GM12878 (cell line): ENCODE results near the gene ETDC. TPM values are rescaled to one million over a fixed set of nuclear protein-coding genes. Genes with fewer than 3 reads are reported as not detected.

Experiments used
- ATAC-seq: fragments of 200-7000 bp; cut with Tn5 transposase; 3 replicates; pipeline ENCODE4 v1.9.1; 2020; ENCODE audit warnings: mild to moderate bottlenecking, moderate library complexity
- BruUV-seq: library from RNA; stranded (reverse); fragments of 400-500 nt; replicated peaks from 2 replicates; lab custom pipeline; 2021; lab: Mats Ljungman, UMichigan
- CTCF ChIA-PET: fragments of 300-600 bp; sonication (Branson Sonifier 250); formaldehyde crosslinking; extraction: SDS; loops from one replicate; lab custom pipeline; 2021; ENCODE audit warnings: inconsistent platforms; lab: Yijun Ruan, JAX
- POLR2A ChIA-PET: fragments of 350-600 bp; formaldehyde crosslinking; extraction: SDS; loops from one replicate; lab custom pipeline; 2021; ENCODE audit warnings: inconsistent platforms; lab: Charles Lee
- RAD21 ChIA-PET: fragments of 300-600 bp; sonication (Branson Sonifier 250); formaldehyde crosslinking; loops from one replicate; lab custom pipeline; 2023; ENCODE audit warnings: antibody characterized with exemption; ENCODE audit not compliant: unreplicated experiment; lab: Charles Lee
- SMC1A ChIA-PET: fragments of 300-600 bp; sonication (Branson Sonifier 250); formaldehyde crosslinking; loops from one replicate; lab custom pipeline; 2023; ENCODE audit not compliant: unreplicated experiment, uncharacterized antibody; lab: Charles Lee
- DNase-seq: peaks from one replicate; pipeline ENCODE4 v3.0.0-alpha.2; 2011; ENCODE audit warnings: low read depth, low spot score
- FAIRE-seq: peaks from 3 replicates; lab custom pipeline; 2011; peaks lifted over from hg19 to GRCh38; lab: Jason Lieb, UNC
- H2AFZ ChIP-seq: 2 replicates; pipeline ENCODE4 v1.6.0; 2011; ENCODE audit warnings: low read depth, low read length, control low read depth; ENCODE audit not compliant: control insufficient read depth
- H3K27ac ChIP-seq: 2 replicates; pipeline ENCODE4 v1.5.1; 2011; ENCODE audit warnings: control low read depth; ENCODE audit not compliant: control insufficient read depth, insufficient read depth
- H3K27me3 ChIP-seq, 2 experiments: replicated peaks in 1 of 2; 2 replicates each; pipeline versions ENCODE4 v1.6.0 to v1.6.1; 2011; ENCODE audit warnings: low read length in 1 of 2; ENCODE audit not compliant: control insufficient read depth in 2 of 2, insufficient read depth in 2 of 2
- H3K36me3 ChIP-seq, 2 experiments: 2 replicates each; pipeline ENCODE4 v1.5.1; 2011; ENCODE audit warnings: low read length in 1 of 2; ENCODE audit not compliant: control insufficient read depth in 2 of 2, insufficient read depth in 2 of 2
- H3K4me1 ChIP-seq: 2 replicates; pipeline ENCODE4 v1.6.1; 2011; ENCODE audit warnings: mild to moderate bottlenecking, low read length, moderate library complexity, mixed read lengths; ENCODE audit not compliant: control insufficient read depth, insufficient read depth
- H3K4me2 ChIP-seq: 2 replicates; pipeline ENCODE4 v1.6.0; 2011; ENCODE audit warnings: control low read depth; ENCODE audit not compliant: control insufficient read depth, insufficient read depth
- H3K4me3 ChIP-seq: fragments of 200-600 bp; sonication (generic); 2 replicates; pipeline ENCODE4 v1.5.1; 2016
- H3K79me2 ChIP-seq: 2 replicates; pipeline ENCODE4 v1.6.0; 2011; ENCODE audit warnings: low read length; ENCODE audit not compliant: control insufficient read depth, insufficient read depth
- H3K9ac ChIP-seq: 2 replicates; pipeline ENCODE4 v1.8.0; 2011; ENCODE audit warnings: low read length, control low read depth, mixed read lengths; ENCODE audit not compliant: control insufficient read depth, insufficient read depth
- H3K9me3 ChIP-seq: replicated peaks from 3 replicates; pipeline ENCODE4 v1.5.1; 2011; ENCODE audit warnings: mild to moderate bottlenecking, low read length; ENCODE audit not compliant: control insufficient read depth, insufficient read depth
- H4K20me1 ChIP-seq: 2 replicates; pipeline ENCODE4 v1.6.0; 2011; ENCODE audit not compliant: control insufficient read depth, insufficient read depth
- ATF2 ChIP-seq: IDR thresholded peaks from 2 replicates; pipeline ENCODE4 v1.6.1; 2012; ENCODE audit warnings: low read length, inconsistent platforms
- CBFB ChIP-seq: IDR thresholded peaks from 2 replicates; pipeline ENCODE4 v1.6.1; 2016; ENCODE audit warnings: antibody characterized with exemption, low read depth
- CEBPB ChIP-seq, 2 experiments: fragments of 150-350 bp in 1 of 2; IDR thresholded peaks; 2 replicates each; pipeline ENCODE4 v1.6.1; 2012 to 2014; ENCODE audit warnings: low read depth in 2 of 2, low read length in 2 of 2, borderline replicate concordance in 1 of 2, inconsistent platforms in 1 of 2
- DPF2 ChIP-seq: fragments of 450-650 bp; IDR thresholded peaks from 2 replicates; pipeline ENCODE4 v1.6.1; 2017; ENCODE audit warnings: mild to moderate bottlenecking
- FOXM1 ChIP-seq: IDR thresholded peaks from 2 replicates; pipeline ENCODE4 v1.6.1; 2012; ENCODE audit warnings: low read depth, mild to moderate bottlenecking, inconsistent platforms, low read length, moderate library complexity
- GABPA ChIP-seq: IDR thresholded peaks from 2 replicates; pipeline ENCODE4 v1.6.1; 2014; ENCODE audit warnings: antibody characterized with exemption, low read depth, mild to moderate bottlenecking, inconsistent platforms
- IRF4 ChIP-seq: IDR thresholded peaks from 2 replicates; pipeline ENCODE4 v1.6.1; 2011; ENCODE audit warnings: low read depth, low read length
- JUND ChIP-seq: IDR thresholded peaks from 2 replicates; pipeline ENCODE4 v1.6.1; 2012; ENCODE audit warnings: low read depth, mild to moderate bottlenecking, low read length, improper control_type of control experiment, moderate library complexity
- MYB ChIP-seq: fragments of 150-350 bp; IDR thresholded peaks from 2 replicates; pipeline ENCODE4 v1.6.1; 2014; ENCODE audit warnings: mild to moderate bottlenecking, low read depth, low read length, borderline replicate concordance
- NR2C1 ChIP-seq: fragments of 450-650 bp; IDR thresholded peaks from 2 replicates; pipeline ENCODE4 v1.6.1; 2017; ENCODE audit warnings: antibody characterized with exemption, mild to moderate bottlenecking, moderate library complexity
- SUPT20H ChIP-seq: IDR thresholded peaks from 2 replicates; pipeline ENCODE4 v1.6.1; 2011; ENCODE audit warnings: low read depth, mild to moderate bottlenecking, low read length, moderate library complexity, borderline replicate concordance; ENCODE audit not compliant: control insufficient read depth
- YBX1 ChIP-seq: fragments of 450-650 bp; IDR thresholded peaks from 2 replicates; pipeline ENCODE4 v1.6.1; 2016; ENCODE audit warnings: antibody characterized with exemption
- ZNF207 ChIP-seq: fragments of 450-650 bp; IDR thresholded peaks from 2 replicates; pipeline ENCODE4 v1.6.1; 2014; ENCODE audit warnings: antibody characterized with exemption, mild to moderate bottlenecking, borderline replicate concordance
- WGBS: methylation state at CpG from one replicate; pipeline ENCODE4 v1.1.6; 2016; ENCODE audit warnings: low lambda C conversion rate; ENCODE audit not compliant: insufficient replicate concordance, insufficient coverage; ENCODE audit errors: missing lambda C conversion rate; 5-methylcytosine and 5-hydroxymethylcytosine counted together
- in situ Hi-C: fragments of 300-500 bp; cut with MboI; formaldehyde crosslinking; loops from 9 replicates; pipeline ENCODE4 v1.14.3; 2018; ENCODE audit warnings: mixed read lengths
- intact Hi-C: fragments of 100-400 bp; cut with micrococcal nuclease; formaldehyde crosslinking; loops from one replicate; pipeline ENCODE4 v1.14.2; 2022; ENCODE audit not compliant: unreplicated experiment
- polyA plus RNA-seq, 11 experiments: library from polyadenylated mRNA; depleted of rRNA in 4 of 11; unstranded in 6 of 11; stranded (reverse) in 5 of 11; fragments of >200 nt; fragmentation: Nextera tagmentation in 4 of 11; fragmentation: Illumina TruSeq in 1 of 11; extraction: Ambion mirVana in 4 of 11; extraction: Trizol in 1 of 11; gene quantifications; 1 replicate in 1 of 11; 2 replicates in 10 of 11; pipeline versions ENCODE4 v1.2.1 to v1.2.3, GENCODE V29; 2011 to 2016; ENCODE audit warnings: inconsistent platforms in 2 of 11, missing spikeins in 2 of 11, low read depth in 1 of 11
- total RNA-seq, 4 experiments: library from RNA; depleted of rRNA in 3 of 4; stranded (reverse); fragments of >200 nt in 3 of 4; fragmentation: Illumina TruSeq in 1 of 4; extraction: Trizol in 1 of 4; gene quantifications; 2 replicates each; pipeline versions ENCODE4 v1.2.1 to v1.2.3, GENCODE V29; 2013 to 2021
- TF ChIP-seq, protein P1 (sequence below): IDR thresholded peaks from 2 replicates; pipeline ENCODE4 v1.6.1; 2012; ENCODE audit warnings: low read depth, low read length, improper control_type of control experiment

ETDC gene
- total and polyA plus RNA-seq, 10 of the 15 experiments (the other 5 are each of a cell fraction or from before 2014, with no cell fraction given), result not detected

- Histone ChIP-seq H3K36me3 (no peaks in the 10 kb centered on the region), H3K4me3 (peak overlapping the region; percentile 54; the same call in 1 of the 2 replicates), H3K27ac (no peak overlapping the region), H3K9me3 (no peaks in the 10 kb centered on the region), H3K9ac (no peak overlapping the region; the same call in 1 of the 2 replicates), H3K4me2 (peak overlapping the region; percentile 40; the same call in 1 of the 2 replicates), H4K20me1 (no peaks in the 10 kb centered on the region), H3K4me1 (no peaks in the 10 kb centered on the region), H3K79me2 (no peaks in the 10 kb centered on the region), H3K27me3 (no peaks in the 10 kb centered on the region), H2AFZ (peak overlapping the region; percentile 67)
- intact Hi-C loops, result no loop called here
- DNase-seq (no peak), ATAC-seq (peak; percentile 77), FAIRE-seq (no peak)
- POLR2A ChIA-PET, result interaction anchor here (1.0 to 1.3 kb wide), 2 partner anchors 77 to 113 kb away, joined by 4 read pairs; no protein-coding TSS in a partner anchor
- RAD21 ChIA-PET, result interaction anchor here (1.0 to 2.0 kb wide), 2 partner anchors 19 to 43 kb away, joined by 4 to 8 read pairs; no protein-coding TSS in a partner anchor
- WGBS, result 19% methylated on average over 10 of the region's 10 CpGs
- CTCF ChIA-PET, result interaction anchor here (0.7 to 3.0 kb wide), 12 partner anchors 9 to 186 kb away, joined by 3 to 11 read pairs (median 4); no protein-coding TSS in a partner anchor
- TF ChIP-seq NR2C1, result peak; percentile 62; the same call in 1 of the 2 replicates
- peak; percentile 67 for TF ChIP-seq GABPA
- TF ChIP-seq CBFB, result no peak
- SMC1A ChIA-PET, result interaction anchor here (0.7 to 2.4 kb wide), 3 partner anchors 44 to 185 kb away, joined by 3 to 7 read pairs (median 3); no protein-coding TSS in a partner anchor
- in situ Hi-C loops, result no loop called here
- no TSS peak for BruUV-seq
Measured at GRCh38 chrX:135295944-135296305, 13.4 kb upstream of the ETDC start.

- Histone ChIP-seq H3K79me2 (no peaks in the 10 kb centered on the region), H3K9me3 (no peaks in the 10 kb centered on the region), H3K9ac (no peak overlapping the region), H2AFZ (no peak overlapping the region), H3K27ac (no peak overlapping the region), H4K20me1 (no peaks in the 10 kb centered on the region), H3K4me2 (no peak overlapping the region), H3K4me3 (no peak overlapping the region), H3K36me3 (no peaks in the 10 kb centered on the region), H3K27me3 (no peaks in the 10 kb centered on the region), H3K4me1 (no peaks in the 10 kb centered on the region)
- DNase-seq (no peak), ATAC-seq (no peak), FAIRE-seq (no peak)
- 69% methylated on average over 5 of the region's 5 CpGs for WGBS
- RAD21 ChIA-PET, result no interaction called here
- SMC1A ChIA-PET, result interaction anchor here (0.5 to 0.7 kb wide), 2 partner anchors 35 to 37 kb away, joined by 3 read pairs; no protein-coding TSS in a partner anchor
- in situ Hi-C loops, result no loop called here
- CTCF ChIA-PET, result no interaction called here
- POLR2A ChIA-PET, result no interaction called here
- intact Hi-C loops, result no loop called here
- no TSS peak for BruUV-seq
- no peak for TF ChIP-seq DPF2
- no peak for TF ChIP-seq SUPT20H
- no peak for TF ChIP-seq JUND
- TF ChIP-seq MYB, result no peak
- no peak for TF ChIP-seq CEBPB (IDR thresholded peaks at IDR 0.05; ENCODE audit: borderline replicate concordance in 1 of 2, low read depth in 2 of 2, low read length in 2 of 2)
- no peak for TF ChIP-seq ZNF207
- no peak for TF ChIP-seq FOXM1
- TF ChIP-seq ATF2, result no peak
- no peak for TF ChIP-seq IRF4
- TF ChIP-seq, protein P1, sequence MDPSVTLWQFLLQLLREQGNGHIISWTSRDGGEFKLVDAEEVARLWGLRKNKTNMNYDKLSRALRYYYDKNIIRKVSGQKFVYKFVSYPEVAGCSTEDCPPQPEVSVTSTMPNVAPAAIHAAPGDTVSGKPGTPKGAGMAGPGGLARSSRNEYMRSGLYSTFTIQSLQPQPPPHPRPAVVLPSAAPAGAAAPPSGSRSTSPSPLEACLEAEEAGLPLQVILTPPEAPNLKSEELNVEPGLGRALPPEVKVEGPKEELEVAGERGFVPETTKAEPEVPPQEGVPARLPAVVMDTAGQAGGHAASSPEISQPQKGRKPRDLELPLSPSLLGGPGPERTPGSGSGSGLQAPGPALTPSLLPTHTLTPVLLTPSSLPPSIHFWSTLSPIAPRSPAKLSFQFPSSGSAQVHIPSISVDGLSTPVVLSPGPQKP, result no peak
- TF ChIP-seq YBX1, result no peak
Measured at GRCh38 chrX:135302269-135302873, 6.9 kb upstream of the ETDC start.
